ENCODE measurements around the gene CEACAM18. TPM values are rescaled to one million over a fixed set of nuclear protein-coding genes. Genes with fewer than 3 reads are reported as not detected.
A peak's percentile ranks its signal among the peaks of the same experiment; 100 is the strongest.
"Not testable (repeated sequence)": the region's sequence is repeated elsewhere in the genome, so short reads cannot be mapped to it uniquely, and the experiment has no call there.

CEACAM18 gene
- total RNA-seq, 2 experiments from 2014 or later, result not detected

GRCh38 chr19:51485960-51486660 lies 7.8 kb downstream of the CEACAM18 start:
- no peak overlapping the region for H3K27ac Mint-ChIP-seq
- ATAC-seq (no peak), DNase-seq (no peak)
- H3K27me3 Mint-ChIP-seq, result peaks cover 9% of the 10 kb centered on the region
- H3K9me3 Mint-ChIP-seq (ENCODE audit: low read depth), result peaks cover 2% of the 10 kb centered on the region
- H3K36me3 Mint-ChIP-seq, result no peaks in the 10 kb centered on the region
- peaks cover 5% of the 10 kb centered on the region for H3K4me1 Mint-ChIP-seq
- CTCF ChIA-PET, result interaction anchor here (0.9 kb wide), 1 partner anchor 13 kb away, joined by 3 read pairs; no protein-coding TSS in a partner anchor
- H3K4me3 Mint-ChIP-seq, result no peak overlapping the region

DNA sequence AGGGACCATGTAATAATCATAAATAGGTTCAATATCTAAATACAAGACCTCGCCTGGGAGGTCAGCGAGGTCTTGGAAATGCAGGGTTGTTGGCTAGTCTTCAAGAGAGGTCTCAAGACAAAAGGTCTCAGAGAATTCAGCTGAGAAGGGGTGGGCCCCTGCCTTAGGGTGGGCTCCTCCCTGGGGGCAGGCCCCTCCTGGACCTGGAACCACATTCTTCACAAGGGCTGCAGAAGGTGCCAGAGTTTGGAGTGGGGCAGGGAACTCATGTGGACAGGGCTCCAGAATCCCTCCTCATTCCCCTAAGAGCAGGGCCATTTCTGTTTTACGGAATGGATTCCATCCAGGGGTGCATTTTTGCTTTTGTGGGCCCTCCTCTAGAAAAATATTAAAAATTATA lies 10.2 kb downstream of the CEACAM18 start:
- H3K27me3 Mint-ChIP-seq, result peaks cover 6% of the 10 kb centered on the region
- H3K36me3 Mint-ChIP-seq, result peaks cover under 1% of the 10 kb centered on the region
- DNase-seq (no peak), ATAC-seq (no peak)
- H3K27ac Mint-ChIP-seq, result no peak overlapping the region
- peaks cover 2% of the 10 kb centered on the region for H3K9me3 Mint-ChIP-seq (ENCODE audit: low read depth)
- H3K4me1 Mint-ChIP-seq, result peaks cover 5% of the 10 kb centered on the region
- CTCF ChIA-PET, result interaction anchor here (1.0 kb wide), 1 partner anchor 15 kb away, joined by 4 read pairs; no protein-coding TSS in a partner anchor
- H3K4me3 Mint-ChIP-seq, result no peak overlapping the region

DNA sequence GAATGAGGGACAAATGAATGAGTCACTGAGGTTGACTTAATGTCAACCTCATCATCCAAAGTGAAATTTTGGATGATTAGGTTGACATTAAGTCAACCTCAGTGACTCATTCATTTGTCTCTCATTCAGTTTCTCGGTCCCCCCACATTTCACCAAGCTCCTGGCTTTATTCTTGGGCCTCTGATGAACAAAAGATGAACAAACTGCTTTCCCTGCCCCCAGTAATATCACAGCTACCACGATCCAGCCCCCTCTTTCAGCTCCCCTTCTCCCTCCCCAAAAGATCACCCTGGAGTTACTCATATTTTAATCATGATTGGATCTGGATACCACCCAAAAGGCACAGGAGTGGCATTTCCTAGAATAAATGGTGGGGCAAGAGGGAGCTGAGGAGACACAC lies 10.8 kb downstream of the CEACAM18 start:
- Mint-ChIP-seq H3K27ac (no peak overlapping the region), H3K27me3 (peaks cover 11% of the 10 kb centered on the region), H3K36me3 (peaks cover 5% of the 10 kb centered on the region), H3K4me3 (no peak overlapping the region), H3K9me3 (ENCODE audit: low read depth) (peaks cover 2% of the 10 kb centered on the region), H3K4me1 (peaks cover 5% of the 10 kb centered on the region)
- DNase-seq, result no peak
- no peak for ATAC-seq
- CTCF ChIA-PET, result no interaction called here

DNA sequence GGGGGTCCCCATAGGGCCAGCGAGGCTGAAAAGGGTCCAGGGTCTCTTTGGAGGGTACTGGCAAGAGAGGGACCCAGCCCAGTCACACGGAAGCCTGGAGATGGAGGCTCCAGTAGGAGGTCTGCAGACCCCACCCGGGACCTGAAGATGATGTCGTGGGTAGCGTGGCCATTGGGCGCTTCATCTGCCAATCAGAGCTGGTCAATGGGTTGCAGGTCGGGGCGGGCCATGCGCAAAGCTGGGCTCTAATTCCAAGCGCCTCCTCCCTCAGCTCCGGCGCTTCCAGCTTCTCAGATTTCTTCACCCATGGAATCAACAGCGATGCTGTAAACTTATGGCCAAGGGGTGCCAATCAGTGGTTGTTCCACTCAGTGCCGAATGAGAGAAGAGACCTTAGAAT lies 12.3 kb downstream of the CEACAM18 start:
- CTCF ChIA-PET, result no interaction called here
- peaks cover 2% of the 10 kb centered on the region for H3K9me3 Mint-ChIP-seq (ENCODE audit: low read depth)
- ATAC-seq, result no peak

DNA sequence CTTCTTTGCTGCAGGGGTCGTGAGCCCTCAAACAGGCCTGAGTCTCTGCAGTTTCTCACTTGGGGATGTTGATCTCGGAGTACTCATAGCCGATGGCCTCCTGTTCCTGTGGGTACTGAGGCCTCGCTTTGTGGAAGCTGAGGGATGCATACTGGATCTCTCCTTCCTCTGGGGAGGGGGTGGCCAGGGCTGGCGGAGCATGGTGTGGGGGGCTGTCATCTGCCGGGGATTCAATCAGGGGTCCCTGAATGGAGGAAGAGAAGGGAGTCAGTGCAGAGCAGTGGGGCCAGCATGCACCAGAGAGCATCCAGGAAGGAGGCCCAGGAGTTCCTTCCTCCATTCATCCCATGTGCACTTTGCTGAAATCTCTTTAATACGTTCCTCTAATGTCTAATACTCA lies 13.2 kb downstream of the CEACAM18 start:
- Mint-ChIP-seq H3K4me3 (no peak overlapping the region), H3K9me3 (ENCODE audit: low read depth) (no peaks in the 10 kb centered on the region), H3K36me3 (peaks cover 7% of the 10 kb centered on the region), H3K4me1 (peaks cover 5% of the 10 kb centered on the region), H3K27me3 (peaks cover 7% of the 10 kb centered on the region), H3K27ac (no peak overlapping the region)
- DNase-seq (no peak), ATAC-seq (no peak)
- CTCF ChIA-PET, result no interaction called here

More for the DNA sequence above, 12.3 kb downstream of the CEACAM18 start:
- Mint-ChIP-seq H3K27me3 (peaks cover 7% of the 10 kb centered on the region), H3K4me3 (no peak overlapping the region), H3K27ac (no peak overlapping the region), H3K4me1 (peaks cover 5% of the 10 kb centered on the region), H3K36me3 (peaks cover 7% of the 10 kb centered on the region)
- DNase-seq, result no peak

GRCh38 chr19:51493776-51494175 lies 15.4 kb downstream of the CEACAM18 start:
- Mint-ChIP-seq H3K4me1 (peaks cover 3% of the 10 kb centered on the region), H3K27ac (no peak overlapping the region), H3K36me3 (peaks cover 7% of the 10 kb centered on the region), H3K27me3 (peaks cover 7% of the 10 kb centered on the region), H3K9me3 (ENCODE audit: low read depth) (no peaks in the 10 kb centered on the region), H3K4me3 (no peak overlapping the region)
- no peak for DNase-seq
- ATAC-seq, result no peak
- CTCF ChIA-PET, result no interaction called here

DNA sequence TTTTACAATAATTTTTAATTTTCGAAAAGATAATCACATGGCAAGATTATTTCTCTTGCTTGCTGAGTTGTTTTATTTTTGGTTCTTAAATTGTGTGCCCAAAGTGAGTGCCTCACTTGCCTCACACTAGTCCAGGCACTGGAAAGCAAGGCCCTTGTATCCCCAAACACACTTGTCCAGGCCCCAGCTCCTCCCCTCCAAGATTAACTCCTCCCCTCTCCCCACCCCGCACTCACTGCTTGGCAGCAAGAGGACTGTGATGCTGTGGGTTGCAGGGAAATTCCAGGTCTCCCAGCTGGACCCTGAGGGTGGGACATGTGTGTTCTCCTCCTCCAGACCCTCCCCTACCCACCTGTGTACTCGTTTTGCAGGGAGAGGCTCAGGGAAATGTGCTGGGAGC lies 19.3 kb downstream of the CEACAM18 start:
- peaks cover 20% of the 10 kb centered on the region for H3K4me1 Mint-ChIP-seq
- H3K27me3 Mint-ChIP-seq, result peaks cover 7% of the 10 kb centered on the region
- H3K27ac Mint-ChIP-seq, result no peak overlapping the region
- H3K9me3 Mint-ChIP-seq (ENCODE audit: low read depth), result no peaks in the 10 kb centered on the region
- no peak overlapping the region for H3K4me3 Mint-ChIP-seq
- CTCF ChIA-PET, result interaction anchor here (1.0 to 1.1 kb wide), 2 partner anchors 18 to 25 kb away, joined by 3 read pairs; no protein-coding TSS in a partner anchor
- ATAC-seq, result no peak
- peaks cover 7% of the 10 kb centered on the region for H3K36me3 Mint-ChIP-seq
- no peak for DNase-seq

DNA sequence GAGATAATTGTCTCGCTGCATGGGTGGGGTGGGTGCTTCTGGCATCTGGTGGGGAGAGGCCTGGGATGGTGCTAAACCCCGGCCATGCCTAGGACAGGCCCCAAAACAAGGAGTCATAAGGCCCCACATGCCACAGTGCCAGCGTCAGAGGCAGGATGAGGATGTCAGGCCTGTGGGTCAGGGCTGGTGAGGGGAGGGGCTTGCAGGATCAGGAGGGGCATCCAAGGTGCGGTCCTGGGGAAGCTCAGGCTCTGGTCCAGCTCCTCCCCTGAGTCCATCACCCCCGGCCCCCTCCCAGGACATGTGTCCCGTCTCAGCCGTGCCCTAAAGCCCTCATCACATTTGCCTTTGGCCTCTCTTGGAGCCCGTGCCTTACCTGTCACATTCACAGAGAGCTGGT lies 22.6 kb downstream of the CEACAM18 start:
- H3K4me3 Mint-ChIP-seq, result peak overlapping the region; percentile 62
- peaks cover 27% of the 10 kb centered on the region for H3K4me1 Mint-ChIP-seq

DNA sequence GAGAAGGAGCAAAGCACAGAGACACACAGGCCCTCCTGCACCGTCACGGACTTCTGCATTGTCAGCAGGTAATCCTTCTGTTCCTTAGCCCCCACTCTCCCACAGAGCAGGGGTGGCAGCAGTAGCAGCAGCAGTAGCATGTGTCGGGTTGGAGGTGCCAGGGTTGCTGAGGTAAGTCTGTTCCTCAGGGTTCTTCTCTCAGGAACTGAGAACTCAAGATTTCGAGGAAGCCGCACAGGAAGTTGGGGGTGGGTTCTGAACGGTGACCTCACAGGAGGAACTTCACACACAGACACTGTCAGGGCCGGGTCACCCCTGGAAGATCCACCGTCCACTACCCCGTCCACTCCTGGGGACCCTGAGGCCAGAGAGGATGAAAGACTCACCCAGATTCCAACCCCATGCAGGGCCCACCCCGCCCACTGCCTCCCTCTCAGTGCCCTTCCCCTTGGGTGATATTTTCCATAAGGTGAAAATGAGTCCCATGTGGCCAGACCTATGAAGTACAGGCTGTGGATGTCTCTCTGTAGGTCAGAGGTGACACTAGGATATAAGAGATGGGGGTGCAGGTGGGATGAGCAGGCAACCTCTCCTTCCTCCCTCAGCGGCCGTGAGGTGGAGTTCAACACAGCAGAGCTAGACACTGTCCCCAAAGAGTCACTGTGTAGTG lies 23.4 kb downstream of the CEACAM18 start, which contains the start of gene SIGLEC12:
Gene SIGLEC12, minus strand, starts transcription at position 207 of the 670 bp plus-strand sequence. Its CDS starts 67 bp downstream, at position 140.
- peak within 1 kb of the TSS; percentile 62 for H3K4me3 Mint-ChIP-seq
- no peaks in the 10 kb centered on the region for H3K27me3 Mint-ChIP-seq
- H3K9me3 Mint-ChIP-seq (ENCODE audit: low read depth), result peaks cover 5% of the 10 kb centered on the region
- no peaks in the 10 kb centered on the region for H3K36me3 Mint-ChIP-seq
- ATAC-seq, result peak; percentile 42
- H3K4me1 Mint-ChIP-seq, result peaks cover 27% of the 10 kb centered on the region
- peak within 1 kb of the TSS; percentile 71 for H3K27ac Mint-ChIP-seq
- peak; percentile 61 for DNase-seq
- CTCF ChIA-PET, result no interaction called here

More for the DNA sequence above, 22.6 kb downstream of the CEACAM18 start:
- peak; percentile 39 for ATAC-seq
- DNase-seq; H3K27me3 Mint-ChIP-seq; H3K9me3 Mint-ChIP-seq (ENCODE audit: low read depth); H3K36me3 Mint-ChIP-seq: not testable (repeated sequence)
- CTCF ChIA-PET, result interaction anchor here (0.6 kb wide), 1 partner anchor 63 kb away, joined by 3 read pairs; no protein-coding TSS in a partner anchor
- peak overlapping the region; percentile 71 for H3K27ac Mint-ChIP-seq

DNA sequence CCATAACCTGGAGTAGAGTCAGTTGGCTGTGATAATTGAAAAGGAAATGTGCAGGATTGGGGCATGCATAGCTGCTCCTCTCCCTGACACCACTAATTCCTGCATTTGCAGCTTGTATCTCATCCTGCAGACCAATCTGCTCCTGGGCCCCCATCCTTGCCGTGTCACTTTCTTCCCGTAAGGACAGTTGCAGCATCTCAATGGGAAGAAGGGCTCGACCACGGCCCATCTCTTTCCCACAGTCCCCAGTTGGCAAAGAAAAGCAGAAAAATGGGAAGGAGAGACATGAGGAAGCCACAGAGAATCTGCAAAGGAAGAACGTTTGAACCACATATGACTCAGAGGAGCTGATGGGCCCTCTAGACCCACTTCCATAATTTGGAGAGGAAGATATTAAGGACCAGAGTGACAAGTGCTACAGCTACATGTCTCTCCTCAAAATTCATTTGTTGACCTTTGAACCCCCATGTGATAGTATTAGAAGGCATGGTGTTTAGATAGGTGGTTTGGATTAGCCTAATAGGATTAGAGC lies 25.0 kb downstream of the CEACAM18 start:
- no peak overlapping the region for H3K4me3 Mint-ChIP-seq
- no peaks in the 10 kb centered on the region for H3K27me3 Mint-ChIP-seq
- DNase-seq, result no peak
- H3K27ac Mint-ChIP-seq, result no peak overlapping the region
- no peaks in the 10 kb centered on the region for H3K36me3 Mint-ChIP-seq
- CTCF ChIA-PET, result interaction anchor here (1.2 kb wide), 1 partner anchor 11 kb away, joined by 3 read pairs; no protein-coding TSS in a partner anchor
- H3K4me1 Mint-ChIP-seq, result peaks cover 27% of the 10 kb centered on the region
- H3K9me3 Mint-ChIP-seq (ENCODE audit: low read depth), result peaks cover 5% of the 10 kb centered on the region
- ATAC-seq, result no peak

GRCh38 chr19:51503896-51504295 lies 25.6 kb downstream of the CEACAM18 start:
- peaks cover under 1% of the 10 kb centered on the region for H3K27me3 Mint-ChIP-seq
- H3K4me1 Mint-ChIP-seq, result peaks cover 27% of the 10 kb centered on the region
- H3K36me3 Mint-ChIP-seq, result no peaks in the 10 kb centered on the region
- ATAC-seq, result no peak
- H3K4me3 Mint-ChIP-seq, result no peak overlapping the region
- peaks cover 5% of the 10 kb centered on the region for H3K9me3 Mint-ChIP-seq (ENCODE audit: low read depth)
- H3K27ac Mint-ChIP-seq, result no peak overlapping the region
- CTCF ChIA-PET, result interaction anchor here (1.2 to 1.5 kb wide), 3 partner anchors 10 to 153 kb away, joined by 3 to 5 read pairs (median 5); no protein-coding TSS in a partner anchor
- DNase-seq, result no peak

GRCh38 chr19:51505904-51506303 lies 27.6 kb downstream of the CEACAM18 start:
- Mint-ChIP-seq H3K27me3 (peaks cover 6% of the 10 kb centered on the region), H3K9me3 (ENCODE audit: low read depth) (peaks cover 5% of the 10 kb centered on the region), H3K36me3 (no peaks in the 10 kb centered on the region), H3K27ac (no peak overlapping the region), H3K4me1 (peaks cover 25% of the 10 kb centered on the region), H3K4me3 (no peak overlapping the region)
- CTCF ChIA-PET, result interaction anchor here (1.0 to 1.9 kb wide), 2 partner anchors 10 to 66 kb away, joined by 3 to 9 read pairs; no protein-coding TSS in a partner anchor
- DNase-seq, result no peak
- ATAC-seq, result no peak

- H3K27ac Mint-ChIP-seq, result no peak overlapping the region
- peaks cover 5% of the 10 kb centered on the region for H3K9me3 Mint-ChIP-seq (ENCODE audit: low read depth)
- DNase-seq (no peak), ATAC-seq (no peak)
- peaks cover 14% of the 10 kb centered on the region for H3K27me3 Mint-ChIP-seq
- H3K36me3 Mint-ChIP-seq, result no peaks in the 10 kb centered on the region
- CTCF ChIA-PET, result interaction anchor here (0.6 to 1.9 kb wide), 4 partner anchors 8 to 150 kb away, joined by 3 to 9 read pairs (median 3); no protein-coding TSS in a partner anchor
- H3K4me3 Mint-ChIP-seq, result no peak overlapping the region
- H3K4me1 Mint-ChIP-seq, result peaks cover 18% of the 10 kb centered on the region
Measured at GRCh38 chr19:51507192-51507591, 28.9 kb downstream of the CEACAM18 start.
